Measurements from ENCODE around the gene SINHCAF. TPM values are rescaled to one million over a fixed set of nuclear protein-coding genes. Genes with fewer than 3 reads are reported as not detected.

The SINHCAF gene
- total RNA-seq, 4 donors from 2014 or later, result 19.2 to 41.3 (median 25.7) TPM

DNA sequence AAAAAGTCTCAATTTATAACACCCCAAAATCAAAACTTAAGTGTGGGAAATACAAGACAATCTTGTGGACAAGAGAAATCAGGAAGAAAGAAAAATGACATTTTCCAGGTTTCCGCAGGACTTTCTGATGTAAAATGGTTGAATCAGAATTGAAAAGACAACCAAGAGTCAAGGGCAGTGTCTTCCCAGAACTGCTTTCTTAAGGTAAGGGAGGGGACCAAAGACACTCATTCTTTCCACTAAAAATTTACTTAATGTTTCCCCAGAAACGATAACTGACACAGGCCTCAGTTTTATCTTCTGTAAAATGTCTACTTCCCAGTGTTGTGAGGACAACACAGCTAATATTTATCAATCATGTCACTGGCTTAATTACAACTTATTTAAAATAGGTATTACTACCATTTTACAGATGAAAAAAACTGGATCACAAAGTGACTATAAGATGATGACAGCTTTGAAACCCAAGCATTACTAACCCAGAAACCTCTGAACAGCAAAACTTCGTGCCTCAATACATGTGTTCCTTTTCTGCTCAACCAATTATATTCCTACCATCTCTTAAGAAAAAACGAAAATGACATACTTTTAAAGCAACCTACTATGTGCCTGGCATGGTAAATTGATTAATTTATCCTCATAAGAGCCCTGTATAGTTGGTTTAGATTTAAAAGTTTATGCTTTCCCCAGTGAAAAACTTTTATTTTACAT, 4.6 kb downstream of the SINHCAF start:
- TF ChIP-seq, protein P1, sequence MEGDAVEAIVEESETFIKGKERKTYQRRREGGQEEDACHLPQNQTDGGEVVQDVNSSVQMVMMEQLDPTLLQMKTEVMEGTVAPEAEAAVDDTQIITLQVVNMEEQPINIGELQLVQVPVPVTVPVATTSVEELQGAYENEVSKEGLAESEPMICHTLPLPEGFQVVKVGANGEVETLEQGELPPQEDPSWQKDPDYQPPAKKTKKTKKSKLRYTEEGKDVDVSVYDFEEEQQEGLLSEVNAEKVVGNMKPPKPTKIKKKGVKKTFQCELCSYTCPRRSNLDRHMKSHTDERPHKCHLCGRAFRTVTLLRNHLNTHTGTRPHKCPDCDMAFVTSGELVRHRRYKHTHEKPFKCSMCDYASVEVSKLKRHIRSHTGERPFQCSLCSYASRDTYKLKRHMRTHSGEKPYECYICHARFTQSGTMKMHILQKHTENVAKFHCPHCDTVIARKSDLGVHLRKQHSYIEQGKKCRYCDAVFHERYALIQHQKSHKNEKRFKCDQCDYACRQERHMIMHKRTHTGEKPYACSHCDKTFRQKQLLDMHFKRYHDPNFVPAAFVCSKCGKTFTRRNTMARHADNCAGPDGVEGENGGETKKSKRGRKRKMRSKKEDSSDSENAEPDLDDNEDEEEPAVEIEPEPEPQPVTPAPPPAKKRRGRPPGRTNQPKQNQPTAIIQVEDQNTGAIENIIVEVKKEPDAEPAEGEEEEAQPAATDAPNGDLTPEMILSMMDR (IDR thresholded peaks at IDR 0.05), result no peak
- TF ChIP-seq EP300 (IDR thresholded peaks at IDR 0.05) (no peak), POLR2AphosphoS5 (IDR thresholded peaks at IDR 0.05) (no peak), POLR2A (IDR thresholded peaks at IDR 0.05; ENCODE audit: low read depth) (no peak)
- no peak for DNase-seq (ENCODE audit: extremely low spot score)
- H3K4me3 ChIP-seq, result no peak overlapping the region
- 78% methylated on average over 4 of the region's 4 CpGs for WGBS
- peak overlapping the region in 1 of 4 donors; percentile 22 for H3K27ac ChIP-seq (replicated peaks in 1 of 4)
- H3K27me3 ChIP-seq, result no peaks in the 10 kb centered on the region
- H3K9me3 ChIP-seq, result no peaks in the 10 kb centered on the region
- H3K4me1 ChIP-seq, result peaks cover 5 to 67% (median 59%) of the 10 kb centered on the region in 4 donors
- no peaks in the 10 kb centered on the region for H3K36me3 ChIP-seq
- intact Hi-C loops (cut with DNase I), result no loop called here

DNA sequence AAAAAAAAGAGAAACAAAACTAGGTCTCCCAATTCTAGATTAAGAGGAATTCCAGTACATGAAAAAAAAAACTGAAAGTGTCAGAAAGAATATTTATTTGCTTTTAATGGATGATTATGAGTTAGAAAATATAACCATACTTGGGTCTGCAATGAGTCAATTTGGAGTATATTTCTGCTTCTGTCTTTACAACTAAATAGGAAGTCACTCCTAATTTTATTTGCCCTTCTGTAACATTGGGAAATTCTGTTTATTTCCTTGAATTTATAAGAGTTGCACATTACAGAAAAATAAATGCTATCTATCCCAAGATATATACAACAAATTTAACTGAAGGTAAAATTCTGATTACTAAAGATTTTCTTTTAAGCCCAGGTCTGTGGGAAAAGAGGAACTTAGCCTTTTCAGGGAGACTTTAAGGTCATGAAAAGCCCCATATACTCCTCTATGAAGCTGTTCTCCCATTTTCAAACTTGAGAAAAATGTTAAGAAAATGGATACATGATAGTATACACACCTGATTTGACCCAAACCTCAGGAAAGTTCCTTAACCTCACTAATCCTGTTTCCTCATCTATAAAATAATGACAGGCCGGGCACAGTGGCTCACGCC, 7.2 kb downstream of the SINHCAF start:
- peak overlapping the region in 3 of 4 donors; percentile 31 to 58 (median 54) for H3K27ac ChIP-seq (replicated peaks in 1 of 4)

DNA sequence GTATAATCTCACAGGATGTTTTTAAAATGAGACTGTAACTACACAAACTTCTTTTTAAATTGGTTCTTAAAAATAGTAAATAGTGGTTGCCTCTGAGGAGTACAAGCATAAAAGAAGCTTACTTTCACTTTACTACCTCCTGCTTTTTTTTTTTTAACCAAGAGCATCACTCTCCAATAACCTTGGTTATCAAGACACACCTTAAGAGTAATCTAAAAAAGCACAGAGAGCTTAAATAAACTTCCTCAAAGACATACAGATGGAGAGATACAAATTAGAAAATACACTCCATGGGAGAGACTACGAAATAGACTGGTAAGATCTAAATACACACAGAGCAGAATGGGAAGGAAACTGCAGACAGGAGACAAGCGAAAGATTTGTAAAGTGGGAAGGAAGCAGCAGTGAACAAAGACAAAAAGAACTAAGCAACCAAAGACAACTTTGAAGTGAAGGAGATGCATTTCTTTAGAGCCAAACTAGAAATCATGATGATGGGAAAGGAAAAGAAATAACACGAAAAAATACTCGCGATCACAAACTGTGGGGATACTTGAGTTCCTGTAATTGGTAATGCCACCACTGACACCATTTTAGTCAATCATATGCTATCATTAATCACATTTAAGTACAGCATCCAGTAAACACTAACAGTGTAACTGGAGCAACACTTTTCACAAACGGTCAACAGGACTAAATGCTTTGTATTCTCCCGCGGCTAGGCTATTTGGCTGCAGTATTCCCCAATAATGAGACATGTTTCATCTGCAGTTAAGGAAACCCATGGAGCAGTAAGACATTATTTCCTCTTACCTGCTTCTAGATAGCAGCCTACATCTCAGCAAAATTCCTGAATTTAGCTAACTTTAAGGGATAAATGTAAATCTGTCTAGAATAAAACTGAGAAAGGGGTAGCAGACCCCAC, 8.2 kb downstream of the SINHCAF start:
- H3K4me3 ChIP-seq, result peak overlapping the region; percentile 29 to 44 (median 42)
- H3K36me3 ChIP-seq, result no peaks in the 10 kb centered on the region
- WGBS, result 20% methylated on average over 8 of the region's 8 CpGs
- DNase-seq (ENCODE audit: extremely low spot score), result no peak
- H3K27me3 ChIP-seq, result no peaks in the 10 kb centered on the region
- H3K9me3 ChIP-seq, result no peaks in the 10 kb centered on the region
- peaks cover 0 to 65% (median 50%) of the 10 kb centered on the region in 4 donors for H3K4me1 ChIP-seq
- intact Hi-C loops (cut with DNase I), result no loop called here
- H3K27ac ChIP-seq (replicated peaks in 1 of 4), result peak overlapping the region; percentile 31 to 58 (median 48)
- no peak for TF ChIP-seq POLR2A (IDR thresholded peaks at IDR 0.05; ENCODE audit: low read depth)
- no peak for TF ChIP-seq POLR2AphosphoS5 (IDR thresholded peaks at IDR 0.05)
- TF ChIP-seq EP300 (IDR thresholded peaks at IDR 0.05), result no peak
- TF ChIP-seq, protein P1 (IDR thresholded peaks at IDR 0.05), result no peak

More for the DNA sequence above, 7.2 kb downstream of the SINHCAF start:
- TF ChIP-seq EP300 (IDR thresholded peaks at IDR 0.05) (no peak), POLR2A (IDR thresholded peaks at IDR 0.05; ENCODE audit: low read depth) (no peak), POLR2AphosphoS5 (IDR thresholded peaks at IDR 0.05) (no peak)
- TF ChIP-seq, protein P1 (IDR thresholded peaks at IDR 0.05), result no peak
- H3K9me3 ChIP-seq, result no peaks in the 10 kb centered on the region
- 90% methylated on average over 2 of the region's 2 CpGs for WGBS
- no peak for DNase-seq (ENCODE audit: extremely low spot score)
- no peaks in the 10 kb centered on the region for H3K27me3 ChIP-seq
- H3K4me1 ChIP-seq, result peaks cover 4 to 74% (median 59%) of the 10 kb centered on the region in 4 donors
- H3K36me3 ChIP-seq, result no peaks in the 10 kb centered on the region
- no peak overlapping the region for H3K4me3 ChIP-seq
- intact Hi-C loops (cut with DNase I), result no loop called here

DNA sequence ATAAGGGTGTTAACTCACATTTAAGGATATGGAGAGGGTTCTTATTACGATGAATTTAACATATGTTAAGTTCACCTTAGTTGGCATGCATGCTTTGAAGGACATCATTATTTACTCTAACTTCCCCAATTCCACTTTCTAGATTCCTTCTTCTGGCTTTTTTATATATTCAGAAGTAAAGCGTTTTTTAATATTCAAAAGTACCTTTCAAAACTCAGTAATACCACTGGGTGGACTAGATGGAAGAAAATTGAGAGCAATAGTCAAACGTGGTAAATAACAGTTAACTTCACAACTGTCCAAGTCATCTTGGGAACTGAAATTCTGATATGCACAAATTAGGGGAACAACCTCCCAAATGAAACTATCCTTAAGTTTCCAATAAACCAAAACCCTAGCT, 9.1 kb downstream of the SINHCAF start:
- DNase-seq (ENCODE audit: extremely low spot score), result no peak
- H3K4me1 ChIP-seq, result peaks cover 0 to 57% (median 43%) of the 10 kb centered on the region in 4 donors
- H3K36me3 ChIP-seq, result no peaks in the 10 kb centered on the region
- peak overlapping the region in 3 of 4 donors; percentile 43 to 58 (median 54) for H3K27ac ChIP-seq (replicated peaks in 1 of 4)
- H3K4me3 ChIP-seq, result peak overlapping the region in 3 of 4 donors; percentile 41 to 44 (median 43)
- H3K9me3 ChIP-seq, result no peaks in the 10 kb centered on the region
- intact Hi-C loops (cut with DNase I), result no loop called here
- TF ChIP-seq POLR2A (IDR thresholded peaks at IDR 0.05; ENCODE audit: low read depth) (no peak), POLR2AphosphoS5 (IDR thresholded peaks at IDR 0.05) (no peak)
- TF ChIP-seq, protein P1 (IDR thresholded peaks at IDR 0.05), result no peak
- no peaks in the 10 kb centered on the region for H3K27me3 ChIP-seq
- WGBS, result 44% methylated on average over 3 of the region's 3 CpGs

Measured in esophagus muscularis mucosa (tissue), 4 donors.